Anterior cingulate cortex (tissue), 58 donors: ENCODE results near the gene DIP2A.
A peak's percentile ranks its signal among the peaks of the same experiment; 100 is the strongest.

Experiments used
- DNase-seq, 58 donors: peaks; one replicate each; lab custom pipeline; 2025; lab: John Stamatoyannopoulos, UW

Gene DIP2A

DNA sequence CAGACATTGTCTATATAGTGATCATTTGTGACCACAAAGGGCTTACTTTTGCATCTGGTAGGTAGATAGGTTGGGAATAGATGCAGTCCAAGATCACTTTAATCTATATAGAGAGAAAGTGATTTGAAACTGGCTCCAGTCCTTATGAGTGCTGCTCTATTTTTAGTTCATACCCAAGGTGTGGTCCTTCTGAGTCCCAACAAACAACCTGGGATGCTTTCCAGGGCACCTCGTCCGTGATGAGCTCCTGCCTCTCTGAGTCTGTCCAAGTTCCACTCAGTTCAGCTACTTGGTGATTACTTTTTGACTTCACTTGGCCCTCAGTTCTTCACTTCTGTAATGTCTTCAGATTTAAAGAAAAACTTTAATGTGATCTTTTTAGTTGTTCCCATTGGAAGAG lies 20.2 kb downstream of the DIP2A start:
- no peak for DNase-seq

DNA sequence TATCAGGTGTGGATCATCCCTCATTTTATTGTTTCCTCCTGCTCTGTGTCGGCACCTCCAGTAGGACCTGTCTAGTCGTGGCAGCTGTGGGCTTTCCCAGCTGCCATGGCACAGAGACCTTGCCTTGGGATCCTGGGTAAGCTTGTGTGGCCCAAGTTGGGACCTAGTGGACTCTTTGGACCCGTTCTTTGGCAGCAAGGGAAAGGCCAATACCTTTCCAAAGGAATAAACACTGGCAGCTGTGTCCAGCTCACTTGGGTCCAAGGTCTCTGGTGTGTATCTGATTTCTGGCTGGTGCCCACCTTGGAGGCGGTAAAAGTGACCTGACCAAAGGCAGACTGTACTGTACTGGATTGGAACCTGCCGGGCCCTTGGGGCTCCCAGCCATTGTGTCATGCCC lies 21.8 kb downstream of the DIP2A start:
- no peak for DNase-seq

DNA sequence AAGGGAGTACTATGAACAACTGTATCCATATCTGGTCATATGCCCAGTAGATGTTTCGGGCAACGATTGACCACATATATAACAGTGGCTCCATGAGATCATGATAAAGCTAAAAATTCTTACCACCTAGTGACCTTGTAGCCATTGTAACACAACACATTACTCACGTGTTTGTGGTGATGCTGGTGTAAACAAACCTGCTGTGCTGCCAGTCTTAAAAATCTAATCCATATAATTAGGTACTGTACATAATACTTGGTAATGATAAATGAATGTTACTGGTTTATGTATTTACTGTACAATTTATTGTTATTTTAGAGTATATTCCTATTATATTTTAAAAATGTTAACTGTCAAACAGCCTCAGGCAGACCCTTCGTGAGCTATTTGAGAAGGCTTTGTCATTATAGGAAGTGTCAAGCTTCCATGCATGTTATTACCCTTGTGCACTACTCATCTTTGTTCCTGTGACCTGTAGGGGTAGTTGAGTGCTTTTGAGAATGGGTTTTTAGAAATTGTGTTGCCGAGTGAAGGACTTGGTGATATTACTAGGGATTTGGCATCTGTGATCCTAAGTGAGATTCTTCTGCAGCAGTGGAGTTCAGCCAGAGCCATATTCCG lies 23.6 kb downstream of the DIP2A start:
- DNase-seq, result no peak

DNA sequence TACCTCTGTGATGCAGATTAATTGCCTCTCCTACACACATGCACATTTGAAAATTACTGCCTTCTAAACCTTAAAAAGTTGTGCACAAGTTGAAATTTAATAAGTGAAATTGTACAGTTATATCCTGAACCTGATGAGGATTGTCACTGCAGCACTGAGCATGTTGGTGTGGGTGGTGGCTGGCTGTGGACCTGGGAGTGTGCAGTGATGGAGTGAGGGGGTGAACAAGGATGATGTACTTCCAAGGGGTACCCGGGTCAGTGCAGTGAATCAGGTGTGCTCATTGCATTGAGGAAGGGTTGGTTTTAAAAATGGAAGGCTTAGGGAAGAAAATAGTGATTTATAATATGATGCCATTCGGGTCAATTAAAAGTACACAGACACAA lies 24.1 kb downstream of the DIP2A start:
- DNase-seq, result no peak

DNA sequence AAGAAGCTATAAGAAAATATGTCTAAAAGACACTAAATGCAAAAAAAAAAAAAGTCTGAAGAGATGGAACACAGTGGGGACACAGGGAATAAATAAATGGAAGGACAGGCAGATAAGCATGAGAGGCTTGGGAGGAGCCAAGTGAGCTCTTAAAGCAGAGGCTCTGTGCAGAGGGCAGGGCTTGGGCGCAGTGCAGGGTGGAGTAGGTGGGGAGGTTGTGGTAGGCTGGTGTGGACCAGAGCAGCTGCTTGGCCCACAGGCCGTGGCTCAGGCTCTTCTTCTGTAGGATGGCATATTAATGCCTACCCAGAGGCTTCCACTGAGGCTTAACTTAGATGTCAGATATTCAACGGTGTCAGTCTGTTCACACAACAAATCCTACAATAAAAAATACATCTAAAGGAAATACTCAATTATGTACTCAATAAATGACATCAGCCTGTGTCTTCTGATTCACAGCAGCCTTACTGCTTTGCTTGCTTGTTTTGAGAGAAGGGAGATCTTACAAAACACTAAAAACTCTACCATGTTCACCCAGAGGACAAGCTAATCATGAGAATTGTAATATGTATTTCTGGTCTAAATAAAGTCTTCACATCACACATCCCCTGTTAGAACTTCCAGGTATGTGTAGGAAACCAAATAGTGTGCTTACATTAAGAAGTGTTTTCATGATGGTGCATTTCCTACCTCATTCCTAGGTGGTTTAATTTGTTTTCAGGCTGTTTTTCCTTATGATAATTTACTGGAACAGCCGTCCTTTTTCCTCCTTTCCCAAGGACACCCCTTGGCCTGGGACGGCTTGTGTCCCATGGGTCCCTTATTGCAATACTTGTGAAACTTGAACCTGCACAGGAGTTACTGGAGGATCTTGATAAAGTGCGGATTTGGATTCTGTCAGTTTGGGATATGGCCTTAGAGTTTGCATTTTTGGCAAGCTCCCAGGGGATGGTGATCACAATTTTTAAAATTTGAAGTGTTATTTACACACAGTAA lies 24.9 kb downstream of the DIP2A start:
- no peak for DNase-seq

DNA sequence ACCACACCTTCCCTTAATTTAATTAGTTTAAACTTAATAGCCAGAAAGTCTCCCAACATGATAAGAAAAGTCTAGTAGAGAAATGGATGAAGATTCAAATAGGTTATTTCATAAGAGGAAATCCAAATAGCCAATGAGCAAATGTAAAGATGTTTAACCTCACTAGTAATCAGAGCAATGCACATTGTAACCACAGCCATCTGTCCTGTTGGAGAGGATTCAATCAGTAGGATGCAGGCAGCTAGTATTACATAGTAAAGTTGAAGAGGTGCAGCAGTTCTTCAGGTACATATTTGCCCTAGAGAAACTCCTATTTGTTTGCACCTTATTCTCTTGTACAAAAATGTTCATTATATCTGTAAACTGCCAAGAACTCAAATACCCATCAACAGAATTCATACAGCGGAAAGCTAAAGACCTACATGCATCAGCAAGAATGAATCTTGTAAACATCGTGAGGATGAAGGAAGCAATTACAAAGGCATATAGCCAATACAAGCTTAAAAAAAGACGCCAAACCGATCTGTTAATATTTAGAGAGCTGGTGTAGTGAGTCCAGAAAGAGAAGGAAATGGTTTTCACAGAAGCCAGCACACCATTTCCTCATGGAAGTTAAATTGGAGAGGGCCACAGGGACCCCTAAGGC lies 27.9 kb downstream of the DIP2A start:
- no peak for DNase-seq

DNA sequence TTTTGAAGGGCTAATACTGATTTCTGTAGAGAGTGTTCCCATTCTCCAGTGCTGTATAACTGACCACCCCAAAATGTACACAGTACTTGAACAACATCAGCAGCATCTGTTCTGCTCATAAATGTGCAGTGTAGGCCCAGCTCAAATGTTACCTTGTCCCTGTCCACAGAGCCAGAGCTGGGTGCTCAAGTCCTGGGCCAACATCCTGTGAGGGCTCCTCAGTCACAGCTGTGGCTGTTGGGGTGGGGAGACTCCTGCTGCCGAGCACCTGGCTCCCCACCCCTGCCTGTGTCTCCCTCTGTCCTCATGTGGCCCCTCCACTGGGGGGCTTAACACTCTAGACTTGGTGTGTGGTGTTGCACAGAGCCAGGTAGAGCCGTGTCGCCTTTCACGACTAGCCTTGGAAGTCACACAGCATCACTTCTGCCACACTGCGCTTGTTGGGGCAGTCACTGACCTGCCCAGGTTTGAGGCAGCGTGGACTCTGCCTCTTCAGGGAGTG lies 30.5 kb downstream of the DIP2A start:
- DNase-seq, result no peak

DNA sequence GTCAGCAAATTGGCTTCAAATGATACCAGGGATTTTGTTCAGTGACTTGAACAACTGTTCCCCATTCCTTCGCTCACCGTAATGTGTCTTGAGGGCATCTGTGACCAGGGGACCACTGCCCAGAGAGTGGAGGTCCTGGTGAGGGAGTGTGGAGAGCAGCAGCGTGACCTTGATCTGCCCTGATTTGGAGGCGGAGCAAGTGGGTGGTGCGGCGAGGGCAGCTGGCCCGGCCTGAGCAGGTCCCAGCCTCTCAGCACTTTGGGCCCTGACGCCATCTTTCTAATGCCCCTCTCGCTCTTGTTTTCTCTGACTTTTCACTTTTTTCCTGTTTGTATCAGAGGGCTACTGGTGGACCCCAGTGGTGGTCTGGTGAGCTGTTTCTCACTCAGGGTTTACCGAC lies 31.1 kb downstream of the DIP2A start:
- DNase-seq, result no peak

DNA sequence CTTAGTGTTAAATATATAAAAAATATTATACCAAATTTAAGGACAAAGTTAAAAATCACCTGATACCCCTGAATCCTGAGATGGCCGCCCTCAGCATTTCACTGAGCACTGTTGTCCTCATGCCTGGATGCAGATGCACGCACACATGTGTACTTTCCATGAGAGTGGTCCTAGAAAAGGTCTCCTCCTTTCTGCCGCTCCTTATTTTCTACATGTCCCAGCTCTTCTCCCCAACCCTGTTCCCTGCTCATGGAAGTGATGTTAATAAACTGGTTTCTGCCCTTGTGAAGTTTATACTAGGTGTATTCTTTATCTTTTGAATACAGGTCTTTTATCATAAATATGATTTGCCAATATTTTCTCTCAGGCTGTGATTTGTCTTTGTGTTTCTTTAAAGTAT lies 32.9 kb downstream of the DIP2A start:
- no peak for DNase-seq

DNA sequence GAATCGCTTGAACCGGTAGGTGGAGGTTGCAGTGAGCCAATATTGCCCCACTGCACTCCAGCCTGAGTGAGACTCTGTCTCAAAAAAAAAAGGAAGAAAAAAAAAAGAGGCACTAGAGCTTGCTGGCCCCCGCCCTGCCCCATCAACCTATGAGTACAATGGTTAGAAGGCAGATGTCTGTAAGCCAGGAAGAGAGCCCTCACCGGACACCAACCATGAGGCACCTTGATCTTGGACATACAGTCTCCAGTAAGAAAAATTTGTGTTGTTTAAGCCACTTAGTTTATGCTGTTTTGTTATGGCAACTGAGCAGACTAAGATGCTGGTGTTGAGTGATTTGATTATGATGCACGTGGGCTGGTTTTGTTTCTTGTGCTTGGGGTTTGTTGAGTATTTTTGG lies 34.2 kb downstream of the DIP2A start:
- DNase-seq, result no peak

DNA sequence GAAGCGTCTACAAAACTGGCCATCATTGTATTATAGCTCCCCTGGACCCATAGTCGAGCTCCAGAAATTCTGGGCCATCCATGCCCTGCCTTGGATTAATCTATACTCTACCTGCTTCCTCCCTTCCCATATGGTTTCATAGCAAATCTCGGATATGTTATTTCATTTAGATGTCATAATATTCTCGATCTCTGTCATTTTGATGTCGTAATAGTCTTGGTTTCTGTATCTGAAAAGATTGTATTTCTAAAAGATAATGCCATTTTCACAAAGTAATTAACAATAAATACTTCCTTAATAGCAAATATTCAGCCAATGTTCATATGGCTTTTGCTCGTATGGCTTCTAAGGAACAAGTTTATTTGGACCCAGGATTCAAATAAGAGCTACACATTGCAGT lies 35.1 kb downstream of the DIP2A start:
- DNase-seq, result no peak

DNA sequence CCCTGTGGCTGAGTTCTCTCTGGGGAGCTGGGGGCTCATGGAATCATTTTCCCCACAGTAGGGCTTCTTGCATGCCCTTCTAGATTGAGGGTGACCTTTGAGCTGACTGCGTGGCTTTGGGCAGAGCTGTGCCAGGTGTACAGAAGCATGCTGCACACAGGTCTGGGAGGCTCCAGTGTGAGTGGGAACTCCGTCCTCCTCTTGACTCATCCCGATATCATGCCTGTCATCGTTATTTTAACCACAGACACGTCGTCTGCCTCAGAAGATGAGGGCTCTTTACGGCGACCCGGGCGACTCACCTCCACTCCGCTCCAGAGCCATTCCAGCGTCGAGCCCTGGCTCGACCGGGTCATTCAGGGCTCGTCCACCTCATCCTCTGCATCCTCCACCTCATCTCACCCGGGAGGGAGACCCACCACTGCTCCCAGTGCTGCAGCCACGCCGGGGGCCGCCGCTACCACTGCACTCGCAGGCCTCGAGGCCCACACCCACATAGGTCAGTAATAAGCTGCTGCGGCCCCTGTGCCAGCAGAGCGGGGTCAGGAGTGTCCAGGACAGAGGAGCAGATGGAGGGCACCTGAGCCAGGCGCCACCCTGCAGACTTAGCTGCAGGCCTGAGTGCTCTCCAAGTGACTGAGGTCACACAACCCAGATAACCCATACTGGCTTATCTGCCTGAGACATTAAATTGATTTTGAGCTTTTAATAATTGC lies 39.8 kb downstream of the DIP2A start:
- no peak for DNase-seq

DNA sequence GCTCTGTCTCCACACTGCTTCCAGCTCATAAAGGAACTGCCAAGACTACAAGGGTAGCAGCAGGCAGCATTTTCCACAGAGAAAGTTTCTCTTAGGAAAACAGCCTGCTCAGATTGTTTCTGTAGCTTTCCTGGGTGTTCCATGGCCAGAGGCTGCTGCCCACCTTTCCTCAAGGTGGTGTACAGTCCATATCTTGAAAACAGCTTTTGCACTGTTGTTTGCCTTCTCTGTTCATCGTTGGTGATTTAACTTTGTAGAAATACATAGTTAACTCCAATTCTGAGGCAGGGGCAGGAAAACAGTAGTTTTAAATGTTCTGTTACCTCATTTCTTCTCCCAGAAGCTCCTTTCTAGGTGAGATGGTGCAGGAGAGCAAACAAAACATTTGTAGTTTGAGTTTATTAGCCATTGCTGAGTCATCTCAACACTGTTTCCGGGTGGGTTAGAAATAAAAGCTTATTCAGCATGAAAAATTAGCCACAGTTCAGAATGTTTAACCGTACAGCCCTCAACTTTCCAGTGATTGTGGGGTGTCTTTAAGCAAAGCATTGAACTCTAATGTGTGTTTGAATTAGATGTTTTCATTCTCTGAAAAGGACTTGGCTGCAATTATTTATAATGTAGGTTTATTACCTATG lies 41.7 kb downstream of the DIP2A start:
- DNase-seq, result no peak

DNA sequence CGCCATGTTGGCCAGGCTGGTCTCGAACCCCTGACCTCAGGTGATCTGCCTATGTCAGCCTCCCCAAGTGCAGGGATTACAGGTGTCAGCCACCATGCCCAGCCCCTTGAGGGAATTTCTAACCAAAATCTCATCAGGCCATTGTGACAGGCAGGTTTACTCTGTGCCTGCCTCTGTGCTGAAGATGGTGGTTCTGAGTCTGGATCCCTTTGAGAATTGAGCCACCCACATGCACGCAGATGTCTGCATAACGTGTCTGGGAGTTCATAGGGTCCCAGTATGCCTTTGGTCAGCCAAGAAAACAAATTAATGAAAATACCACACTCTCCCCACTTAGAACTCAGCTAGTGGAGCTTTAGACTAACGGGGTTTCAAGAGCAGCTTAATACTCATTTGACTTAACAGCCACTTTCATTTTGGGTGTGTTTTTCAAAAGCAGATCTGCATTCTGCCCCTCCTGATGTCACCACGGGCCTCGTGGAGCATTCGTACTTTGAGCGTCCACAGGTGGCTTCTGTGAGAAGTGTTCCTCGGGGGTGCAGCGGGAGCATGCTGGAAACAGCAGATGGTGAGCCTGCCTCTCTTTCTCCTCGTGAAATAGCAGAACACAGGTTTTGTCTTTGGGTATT lies 45.3 kb downstream of the DIP2A start:
- DNase-seq, result peak in 7 of 58 donors; percentile 2 to 22 (median 12)

DNA sequence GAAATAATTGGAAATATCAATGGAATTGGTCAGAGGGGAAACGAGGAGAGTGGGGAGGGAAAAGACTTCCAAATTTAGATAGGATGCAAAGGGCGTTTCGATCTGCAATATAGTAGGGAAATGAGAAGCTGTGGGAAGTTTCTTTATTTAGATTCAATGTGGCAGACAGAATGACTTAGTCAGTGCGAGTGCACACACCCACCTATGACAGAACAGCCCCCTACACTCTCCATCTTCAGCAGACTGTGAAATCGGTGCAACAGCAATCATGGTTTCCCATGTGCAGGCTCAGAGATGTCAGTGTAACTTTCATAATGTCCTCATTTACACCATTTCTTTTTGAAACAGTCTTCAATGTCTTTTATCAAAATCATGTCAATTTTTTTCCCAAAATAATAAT lies 46.0 kb downstream of the DIP2A start:
- peak in 2 of 58 donors; percentile 6 to 8 for DNase-seq

DNA sequence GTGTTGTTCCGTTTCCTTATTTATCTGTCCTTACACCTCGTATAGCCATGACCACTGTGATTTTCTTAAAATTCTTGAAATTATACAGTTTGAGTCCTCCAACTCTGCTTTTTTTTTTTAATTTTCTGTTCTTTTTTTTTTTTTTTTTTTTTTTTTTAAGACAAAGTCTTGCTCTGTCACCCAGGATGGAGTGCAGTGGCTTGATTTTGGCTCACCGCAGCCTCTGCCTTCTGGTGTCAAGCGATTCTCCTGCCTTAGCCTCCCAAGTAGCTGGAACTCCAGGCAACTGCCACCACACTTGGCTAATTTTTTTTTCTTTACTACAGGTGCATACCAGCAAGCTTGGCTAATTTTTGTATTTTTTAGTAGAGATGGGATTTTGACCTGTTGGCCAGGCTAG lies 48.9 kb downstream of the DIP2A start:
- no peak for DNase-seq

DNA sequence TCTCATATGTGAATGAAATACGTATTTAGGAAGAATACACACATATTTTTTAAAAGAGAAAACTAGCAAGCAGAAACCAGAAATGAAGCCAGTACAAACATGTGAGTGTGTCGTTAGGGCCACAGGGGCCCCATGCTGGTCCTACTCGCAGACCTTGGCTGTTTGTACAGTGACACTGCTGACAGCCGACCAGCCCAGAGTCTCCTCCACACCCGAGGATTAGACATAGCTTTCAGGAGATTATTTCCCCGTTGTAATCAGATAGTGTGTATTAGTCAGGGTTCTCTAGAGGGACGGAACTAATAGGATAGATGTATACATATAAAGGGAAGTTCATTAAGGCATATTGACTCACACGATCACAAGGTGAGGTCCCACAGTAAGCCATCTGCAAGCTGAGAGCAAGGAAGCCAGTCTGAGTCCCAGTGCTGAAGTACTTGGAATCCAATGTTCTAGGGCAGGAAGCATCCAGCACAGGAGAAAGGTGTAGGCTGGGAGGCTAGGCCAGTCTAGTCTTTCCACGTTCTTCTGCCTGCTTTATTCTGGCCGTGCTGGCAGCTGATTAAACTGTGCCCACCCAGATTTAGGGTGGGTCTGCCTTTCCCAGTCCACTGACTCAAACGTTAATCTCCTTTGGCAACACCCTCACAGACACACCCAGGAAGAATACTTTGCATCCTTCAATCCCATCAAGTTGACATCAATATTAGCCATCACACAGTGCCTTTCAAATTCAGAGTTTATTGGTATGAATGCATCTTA lies 51.2 kb downstream of the DIP2A start:
- no peak for DNase-seq

DNA sequence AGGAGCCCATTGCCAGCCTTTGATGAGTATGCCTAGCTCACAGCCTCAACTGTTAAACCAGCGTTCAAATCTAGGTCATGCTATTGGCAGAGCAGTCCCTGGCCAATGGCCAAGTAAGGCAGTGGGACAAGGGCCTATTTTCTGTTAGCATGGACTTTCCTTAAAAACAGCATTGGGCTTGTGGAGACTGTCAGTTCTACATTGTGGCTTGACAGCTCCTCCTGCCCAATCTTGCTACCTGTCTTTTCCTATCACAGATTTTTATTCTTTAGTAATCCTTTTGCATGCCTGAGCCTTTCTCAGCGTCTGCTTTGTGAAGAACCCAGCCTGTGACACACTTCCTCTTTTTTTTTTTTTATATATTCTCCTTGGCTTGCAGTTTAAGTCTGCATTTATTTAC lies 56.4 kb downstream of the DIP2A start:
- peak in 43 of 58 donors; percentile 9 to 76 (median 29) for DNase-seq

DNA sequence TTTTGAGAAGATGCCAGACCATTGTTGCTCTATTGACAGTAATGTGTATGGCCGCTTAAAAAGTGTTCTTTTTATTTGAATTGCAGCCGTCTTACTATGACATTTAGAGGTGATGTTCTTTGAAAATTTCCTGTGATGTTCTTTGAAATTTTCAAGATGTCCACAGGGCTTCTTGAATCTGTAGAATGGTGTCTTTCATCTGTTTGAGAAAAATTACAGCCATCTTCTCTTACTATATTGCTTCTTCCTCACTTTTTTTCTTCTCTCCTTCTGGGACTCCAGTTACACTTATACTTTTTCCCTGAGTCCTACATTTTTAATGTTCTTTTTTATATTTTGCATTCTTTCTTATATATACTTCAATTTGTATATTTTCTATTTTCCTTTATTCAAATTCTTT lies 57.4 kb downstream of the DIP2A start:
- DNase-seq, result no peak
